ENCODE data around the gene SEMA3F.

The SEMA3F gene

DNA sequence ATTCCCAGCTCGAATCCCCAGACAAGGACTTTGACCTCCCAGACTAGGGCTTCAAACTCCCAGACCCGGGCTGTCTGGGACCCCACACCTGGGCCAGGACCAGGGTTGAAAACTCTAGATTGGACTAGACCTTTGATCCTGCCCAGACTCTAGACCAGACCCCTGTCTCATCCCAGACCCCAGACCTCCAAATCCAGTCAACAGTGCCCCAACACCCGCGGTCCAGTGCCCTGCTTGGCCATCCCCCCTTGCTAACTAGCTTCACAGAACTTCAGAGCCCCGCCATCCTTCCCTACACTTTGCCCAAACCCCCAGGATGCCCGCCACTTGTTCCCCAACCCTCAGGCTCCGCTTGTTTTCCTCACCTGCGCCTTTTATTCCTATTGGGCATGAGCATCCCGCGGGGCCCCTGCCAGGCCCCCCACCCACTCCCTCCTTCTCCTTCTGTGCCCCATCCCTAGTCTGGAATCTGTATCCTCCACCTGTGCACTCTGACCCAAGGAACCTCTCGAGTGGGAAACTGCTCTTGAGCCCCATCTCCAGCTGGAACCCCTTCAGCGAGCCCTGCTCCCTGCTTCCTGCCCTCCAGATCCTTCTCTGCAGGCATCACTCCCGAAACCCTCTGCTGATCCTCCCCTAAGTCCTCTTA lies 81.5 kb downstream of the SEMA3F start:
- no peak for DNase-seq

DNA sequence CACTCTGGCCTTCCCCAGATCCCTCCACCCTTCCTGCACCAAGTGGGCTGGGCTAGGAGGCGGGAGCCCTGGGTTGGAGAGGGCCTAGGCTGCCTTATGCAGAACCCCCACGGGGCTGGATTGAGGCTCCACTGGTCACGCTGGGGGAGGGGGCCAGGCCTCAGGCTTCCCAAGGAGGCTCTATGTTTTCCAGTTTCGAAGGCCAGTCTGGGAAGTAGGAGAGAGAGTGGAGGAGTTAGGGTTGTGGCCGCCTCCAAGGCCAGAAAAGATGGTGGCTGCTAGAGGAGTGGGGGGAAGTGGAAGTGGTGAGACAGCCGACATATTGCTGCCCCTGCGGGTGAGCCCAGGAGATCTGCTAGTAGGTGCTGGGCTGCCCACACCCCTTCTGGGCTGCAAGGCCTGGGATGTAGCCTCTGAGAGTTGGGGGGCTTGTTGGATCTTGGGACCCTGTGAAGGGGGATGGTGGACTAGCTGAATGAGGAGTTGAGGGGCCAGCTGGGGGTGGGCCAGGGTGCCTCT lies 82.1 kb downstream of the SEMA3F start:
- no peak for DNase-seq

DNA sequence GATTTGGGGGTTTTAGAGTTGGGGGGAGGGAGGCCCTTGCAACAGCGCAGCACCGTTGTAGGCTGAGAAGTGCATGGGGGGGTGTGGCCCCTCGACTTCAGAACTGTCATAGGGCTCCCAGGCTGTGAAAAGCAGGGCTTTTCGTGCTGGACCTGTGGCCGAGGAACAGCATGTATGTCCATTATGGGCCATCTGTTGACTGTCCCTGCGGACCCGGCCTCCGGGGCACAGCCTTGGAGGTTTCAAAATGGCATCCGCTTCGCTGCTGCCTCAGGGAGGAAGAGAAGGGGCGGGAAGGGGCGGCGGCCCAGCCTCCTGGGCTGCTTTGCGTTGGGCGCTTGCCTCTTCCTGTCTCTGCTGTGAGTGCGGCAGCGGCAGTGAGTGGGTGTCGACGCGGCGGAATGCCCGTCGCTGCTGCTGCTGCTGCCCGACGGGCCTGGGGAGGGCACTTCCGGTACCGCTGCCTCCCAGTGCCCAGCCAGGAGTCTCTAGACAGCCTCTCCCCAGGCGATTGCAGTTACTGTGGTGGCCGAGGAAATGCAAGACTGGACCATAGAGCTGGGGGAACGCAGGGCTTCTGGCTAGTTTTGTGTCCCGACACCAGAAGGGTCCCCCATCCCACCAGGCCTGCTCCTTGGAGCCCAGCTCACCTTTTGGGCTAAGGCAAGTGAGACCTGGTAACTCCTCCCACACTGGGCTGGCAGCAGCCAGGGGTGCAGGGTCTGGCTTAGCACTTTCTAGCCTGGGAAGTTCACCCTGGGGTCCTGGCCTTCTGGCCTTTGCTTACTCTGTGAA lies 82.8 kb downstream of the SEMA3F start:
- DNase-seq = peak; percentile 80

- DNase-seq = no peak
Measured at GRCh38 chr3:50238549-50239026, 83.5 kb downstream of the SEMA3F start.

Data from kidney glomerular epithelial cell (primary cell).